ENCODE data around the gene BBS7.

The BBS7 gene

GRCh38 chr4:121869841-121870822 is at the start of gene BBS7:
Gene BBS7 (minus strand): TSS chr4:121870474. CDS start chr4:121870313, 161 bp downstream.
- FAIRE-seq: peak; percentile 98

- no peak for FAIRE-seq
These were observed 43.4 kb upstream of the BBS7 start for GRCh38 chr4:121913667-121914066.

- no peak for FAIRE-seq
These were observed 38.1 kb upstream of the BBS7 start for GRCh38 chr4:121908346-121908745.

- FAIRE-seq: peak; percentile 82
These were observed 30.1 kb upstream of the BBS7 start for GRCh38 chr4:121900132-121900983.

- FAIRE-seq: no peak
These were observed 27.9 kb upstream of the BBS7 start for GRCh38 chr4:121898150-121898549.

- FAIRE-seq: no peak
These were observed 17.9 kb upstream of the BBS7 start for GRCh38 chr4:121888134-121888533.

- no peak for FAIRE-seq
These were observed 14.8 kb upstream of the BBS7 start for GRCh38 chr4:121885115-121885514.

GRCh38 chr4:121881158-121881557 is 10.9 kb upstream of the BBS7 start:
- no peak for FAIRE-seq

- FAIRE-seq: no peak
These were observed 8.9 kb upstream of the BBS7 start for GRCh38 chr4:121879135-121879534.

GRCh38 chr4:121877041-121877773 is 6.9 kb upstream of the BBS7 start:
- no peak for FAIRE-seq

- no peak for FAIRE-seq
These were observed 5.8 kb upstream of the BBS7 start for GRCh38 chr4:121876070-121876469.

GRCh38 chr4:121875652-121876051 is 5.4 kb upstream of the BBS7 start:
- no peak for FAIRE-seq

GRCh38 chr4:121873604-121874003 is 3.3 kb upstream of the BBS7 start:
- no peak for FAIRE-seq

GRCh38 chr4:121863799-121864198 is 6.5 kb downstream of the BBS7 start:
- FAIRE-seq: no peak

- no peak for FAIRE-seq
These were observed 8.8 kb downstream of the BBS7 start for GRCh38 chr4:121861426-121861825.

- FAIRE-seq: no peak
These were observed 10.2 kb downstream of the BBS7 start for GRCh38 chr4:121860121-121860520.

GRCh38 chr4:121851354-121851753 is 18.9 kb downstream of the BBS7 start:
- FAIRE-seq: no peak

- no peak for FAIRE-seq
These were observed 23.6 kb downstream of the BBS7 start for GRCh38 chr4:121846662-121847061.

- FAIRE-seq: no peak
These were observed 27.4 kb downstream of the BBS7 start for GRCh38 chr4:121842862-121843261.

GRCh38 chr4:121838136-121838535 is 32.1 kb downstream of the BBS7 start:
- FAIRE-seq: peak; percentile 37

GRCh38 chr4:121829511-121829910 is 40.8 kb downstream of the BBS7 start:
- no peak for FAIRE-seq

- no peak for FAIRE-seq
These were observed 42.4 kb downstream of the BBS7 start for GRCh38 chr4:121827853-121828252.

GRCh38 chr4:121824950-121825349 is 45.3 kb downstream of the BBS7 start:
- FAIRE-seq: no peak

Measured in endometrium (tissue), 2 donors.